Neural cell (in vitro differentiated cells): ENCODE data around the gene FHOD3. TPM values are rescaled to one million over a fixed set of nuclear protein-coding genes. Genes with fewer than 3 reads are reported as not detected.

Experiments
- H2AFZ ChIP-seq: fragments of 200-600, 300-800 bp; sonication (generic), shearing (Covaris generic); 2 replicates; pipeline ENCODE4 v1.6.0; 2014; ENCODE audit warnings: low read depth, mild to moderate bottlenecking, antibody characterized with exemption, low read length, moderate library complexity
- H3F3A ChIP-seq: fragments of 200-600 bp; shearing (Covaris generic); 2 replicates; pipeline ENCODE4 v1.6.1; 2016; ENCODE audit warnings: mild to moderate bottlenecking, moderate library complexity, mixed read lengths, antibody characterized with exemption, low read length; ENCODE audit not compliant: insufficient read depth, poor library complexity, severe bottlenecking
- H3K27ac ChIP-seq: fragments of 200-600, 300-800 bp; sonication (generic), shearing (Covaris generic); 2 replicates; pipeline ENCODE4 v1.5.1; 2014; ENCODE audit warnings: mild to moderate bottlenecking, low read length, moderate library complexity
- H3K27me3 ChIP-seq: fragments of 300-800, 200-600 bp; sonication (generic), shearing (Covaris generic); 2 replicates; pipeline ENCODE4 v1.6.0; 2014; ENCODE audit warnings: mild to moderate bottlenecking, low read depth, low read length, moderate library complexity; ENCODE audit not compliant: insufficient read depth
- H3K36me3 ChIP-seq: fragments of 300-800, 200-600 bp; sonication (generic), shearing (Covaris generic); 2 replicates; pipeline ENCODE4 v1.5.1; 2014; ENCODE audit warnings: mild to moderate bottlenecking, antibody characterized with exemption, low read length, moderate library complexity; ENCODE audit not compliant: insufficient read depth
- H3K4me2 ChIP-seq: fragments of 300-800, 200-600 bp; sonication (generic), shearing (Covaris generic); 2 replicates; pipeline ENCODE4 v1.6.0; 2014; ENCODE audit warnings: mild to moderate bottlenecking, low read length
- H3K4me3 ChIP-seq: fragments of 300-800, 200-600 bp; sonication (generic), shearing (Covaris generic); 2 replicates; pipeline ENCODE4 v1.5.1; 2014; ENCODE audit warnings: mild to moderate bottlenecking, low read length, moderate library complexity
- H3K79me2 ChIP-seq: fragments of 200-600 bp; shearing (Covaris generic); replicated peaks from 2 replicates; pipeline ENCODE4 v1.6.0; 2014; ENCODE audit warnings: mild to moderate bottlenecking, low read length, moderate library complexity; ENCODE audit not compliant: insufficient read depth
- H3K9ac ChIP-seq: fragments of 300-800, 200-600 bp; sonication (generic), shearing (Covaris generic); 2 replicates; pipeline ENCODE4 v1.6.1; 2016; ENCODE audit warnings: mild to moderate bottlenecking, low read length, mixed read lengths
- H3K9me2 ChIP-seq: fragments of 200-600 bp; shearing (Covaris generic); 2 replicates; pipeline ENCODE4 v1.6.1; 2016; ENCODE audit warnings: mild to moderate bottlenecking, low read length, mixed read lengths; ENCODE audit not compliant: insufficient read depth
- H3K9me3 ChIP-seq: fragments of 200-600, 300-800 bp; sonication (generic), shearing (Covaris generic); 2 replicates; pipeline ENCODE4 v1.6.1; 2016; ENCODE audit warnings: mild to moderate bottlenecking, mixed run types, low read length, moderate library complexity, mixed read lengths
- H4K20me1 ChIP-seq: fragments of 200-600 bp; shearing (Covaris generic); 2 replicates; pipeline ENCODE4 v1.6.1; 2016; ENCODE audit warnings: mild to moderate bottlenecking, mixed run types; ENCODE audit not compliant: insufficient read depth
- EP300 ChIP-seq: fragments of 450-650 bp; conservative IDR thresholded peaks from 2 replicates; pipeline ENCODE4 v1.6.1; 2014; ENCODE audit warnings: antibody characterized with exemption, mild to moderate bottlenecking, moderate library complexity; ENCODE audit not compliant: poor library complexity, severe bottlenecking
- EZH2 ChIP-seq: fragments of 200-600, 300-800 bp; shearing (Covaris generic), sonication (generic); IDR thresholded peaks from 2 replicates; pipeline ENCODE4 v1.6.1; 2014; ENCODE audit warnings: antibody characterized with exemption, low read length, borderline replicate concordance, mild to moderate bottlenecking; ENCODE audit not compliant: insufficient read depth, poor library complexity, severe bottlenecking
- MXI1 ChIP-seq: fragments of 450-650 bp; conservative IDR thresholded peaks from 2 replicates; pipeline ENCODE4 v1.6.1; 2014; ENCODE audit warnings: antibody characterized with exemption, mild to moderate bottlenecking; ENCODE audit not compliant: poor library complexity, severe bottlenecking
- POLR2AphosphoS5 ChIP-seq: IDR thresholded peaks from 2 replicates; pipeline ENCODE4 v1.6.1; 2012
- RAD21 ChIP-seq: fragments of 450-650 bp; conservative IDR thresholded peaks from 2 replicates; pipeline ENCODE4 v1.6.1; 2014; ENCODE audit warnings: antibody characterized with exemption, mild to moderate bottlenecking, moderate library complexity
- REST ChIP-seq: IDR thresholded peaks from 2 replicates; pipeline ENCODE4 v1.6.1; 2012; ENCODE audit warnings: borderline replicate concordance
- SMC3 ChIP-seq: fragments of 450-650 bp; conservative IDR thresholded peaks from 2 replicates; pipeline ENCODE4 v1.6.1; 2014; ENCODE audit warnings: antibody characterized with exemption, mild to moderate bottlenecking, moderate library complexity; ENCODE audit not compliant: poor library complexity
- TAF1 ChIP-seq: IDR thresholded peaks from 2 replicates; pipeline ENCODE4 v1.6.1; 2012; ENCODE audit warnings: low read depth
- polyA plus RNA-seq: library from polyadenylated mRNA; depleted of rRNA; stranded (reverse); fragments of >200 nt; gene quantifications from 2 replicates; pipeline ENCODE4 v1.2.3, GENCODE V29; 2014
- TF ChIP-seq, protein P1 (sequence below): fragments of 450-650 bp; IDR thresholded peaks from 2 replicates; pipeline ENCODE4 v1.5.1; 2014; ENCODE audit warnings: antibody characterized with exemption, mild to moderate bottlenecking, moderate library complexity; ENCODE audit not compliant: poor library complexity, severe bottlenecking

The FHOD3 gene
- polyA plus RNA-seq, 1 donor from 2014 or later = 19.4 TPM

DNA sequence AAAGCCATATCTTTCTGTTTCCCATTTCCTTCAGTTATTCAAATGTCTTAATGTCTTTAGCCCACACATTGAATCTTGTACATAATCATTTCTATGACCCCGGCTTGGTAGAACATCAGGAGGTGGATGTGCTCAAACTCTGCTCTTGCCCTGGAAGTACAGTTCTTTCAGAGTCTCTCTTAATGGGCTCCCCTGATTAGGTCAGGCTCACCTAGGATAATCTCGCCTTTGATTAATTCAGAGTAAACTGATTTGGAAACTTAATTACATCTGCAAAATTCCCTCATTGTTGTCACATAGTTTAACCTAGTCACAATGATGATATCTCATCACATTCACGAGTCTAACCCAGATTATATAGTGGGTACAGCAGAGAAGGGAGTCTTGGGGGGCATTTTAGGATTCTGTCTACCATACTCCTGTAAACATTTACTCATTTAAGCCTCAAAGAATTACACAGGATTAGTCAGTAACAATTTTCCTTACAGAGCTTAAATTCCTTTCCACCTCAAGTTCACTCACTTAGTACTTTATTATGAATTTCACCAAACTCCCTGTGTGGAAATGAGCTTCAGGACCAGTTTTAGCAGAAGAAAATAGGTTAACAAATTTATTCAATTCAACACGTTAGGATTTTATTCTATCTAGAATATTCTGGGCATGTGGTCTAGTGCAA, 135.5 kb downstream of the FHOD3 start:
- Histone ChIP-seq H3K9me2 (no peaks in the 10 kb centered on the region), H3K9me3 (no peaks in the 10 kb centered on the region), H3K79me2 (peaks cover 6% of the 10 kb centered on the region), H3K9ac (no peak overlapping the region), H4K20me1 (no peaks in the 10 kb centered on the region), H3K27me3 (no peaks in the 10 kb centered on the region), H3K36me3 (no peaks in the 10 kb centered on the region), H2AFZ (no peak overlapping the region), H3K4me2 (no peak overlapping the region), H3K4me3 (no peak overlapping the region), H3F3A (no peaks in the 10 kb centered on the region), H3K27ac (no peak overlapping the region)
- no peak for TF ChIP-seq MXI1

- Histone ChIP-seq H3K4me3 (no peak overlapping the region), H3K9ac (no peak overlapping the region), H3K27ac (no peak overlapping the region), H3K27me3 (no peaks in the 10 kb centered on the region), H3K9me2 (no peaks in the 10 kb centered on the region), H3K9me3 (no peaks in the 10 kb centered on the region), H3F3A (no peaks in the 10 kb centered on the region), H3K79me2 (peaks cover 6% of the 10 kb centered on the region), H4K20me1 (no peaks in the 10 kb centered on the region), H2AFZ (no peak overlapping the region), H3K4me2 (no peak overlapping the region), H3K36me3 (no peaks in the 10 kb centered on the region)
- TF ChIP-seq REST (no peak), RAD21 (no peak)
Measured at GRCh38 chr18:36436387-36436786, 138.9 kb downstream of the FHOD3 start.

DNA sequence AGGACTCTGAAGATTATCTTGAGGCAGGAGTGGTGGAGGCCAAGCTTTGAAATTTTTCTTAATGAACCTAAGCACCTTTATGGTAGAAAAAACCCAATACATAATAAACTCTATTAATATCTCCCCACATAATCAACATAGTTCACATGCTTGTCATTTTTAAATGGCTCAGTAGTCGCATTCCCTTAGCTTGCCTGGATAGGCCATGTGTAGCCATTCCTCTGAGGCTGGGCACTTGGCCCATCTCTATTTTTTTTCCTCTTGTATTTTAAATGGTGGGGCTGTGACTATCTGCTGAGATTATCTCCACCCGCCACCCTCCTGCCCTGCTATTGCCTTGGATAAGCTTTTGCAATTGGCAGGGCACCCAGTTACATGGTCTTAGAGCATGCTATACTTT, 143.1 kb downstream of the FHOD3 start:
- no peak overlapping the region for H2AFZ ChIP-seq
- no peaks in the 10 kb centered on the region for H3F3A ChIP-seq
- no peaks in the 10 kb centered on the region for H3K79me2 ChIP-seq
- no peak overlapping the region for H3K4me3 ChIP-seq
- H4K20me1 ChIP-seq = no peaks in the 10 kb centered on the region
- no peaks in the 10 kb centered on the region for H3K9me3 ChIP-seq
- H3K27me3 ChIP-seq = no peaks in the 10 kb centered on the region
- no peak for TF ChIP-seq TAF1
- TF ChIP-seq REST = no peak
- no peak for TF ChIP-seq EP300
- no peak for TF ChIP-seq SMC3
- no peak for TF ChIP-seq EZH2
- no peak for TF ChIP-seq MXI1
- TF ChIP-seq, protein P1, sequence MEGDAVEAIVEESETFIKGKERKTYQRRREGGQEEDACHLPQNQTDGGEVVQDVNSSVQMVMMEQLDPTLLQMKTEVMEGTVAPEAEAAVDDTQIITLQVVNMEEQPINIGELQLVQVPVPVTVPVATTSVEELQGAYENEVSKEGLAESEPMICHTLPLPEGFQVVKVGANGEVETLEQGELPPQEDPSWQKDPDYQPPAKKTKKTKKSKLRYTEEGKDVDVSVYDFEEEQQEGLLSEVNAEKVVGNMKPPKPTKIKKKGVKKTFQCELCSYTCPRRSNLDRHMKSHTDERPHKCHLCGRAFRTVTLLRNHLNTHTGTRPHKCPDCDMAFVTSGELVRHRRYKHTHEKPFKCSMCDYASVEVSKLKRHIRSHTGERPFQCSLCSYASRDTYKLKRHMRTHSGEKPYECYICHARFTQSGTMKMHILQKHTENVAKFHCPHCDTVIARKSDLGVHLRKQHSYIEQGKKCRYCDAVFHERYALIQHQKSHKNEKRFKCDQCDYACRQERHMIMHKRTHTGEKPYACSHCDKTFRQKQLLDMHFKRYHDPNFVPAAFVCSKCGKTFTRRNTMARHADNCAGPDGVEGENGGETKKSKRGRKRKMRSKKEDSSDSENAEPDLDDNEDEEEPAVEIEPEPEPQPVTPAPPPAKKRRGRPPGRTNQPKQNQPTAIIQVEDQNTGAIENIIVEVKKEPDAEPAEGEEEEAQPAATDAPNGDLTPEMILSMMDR = no peak
- TF ChIP-seq POLR2AphosphoS5 = no peak
- no peak for TF ChIP-seq RAD21
- H3K36me3 ChIP-seq = no peaks in the 10 kb centered on the region
- H3K4me2 ChIP-seq = no peak overlapping the region
- H3K9me2 ChIP-seq = no peaks in the 10 kb centered on the region
- no peak overlapping the region for H3K9ac ChIP-seq
- H3K27ac ChIP-seq = no peak overlapping the region
